ENCODE measurements around the gene ZNF683.

GRCh38 chr1:26314501-26314900, 58.0 kb downstream of the ZNF683 start:
- TF ChIP-seq CTCF (conservative IDR thresholded peaks at IDR 0.05 in 1 of 2, IDR thresholded peaks at IDR 0.05 in 1 of 2; ENCODE audit: low read depth in 1 of 2, low read length in 2 of 2) (no peak), EZH2 (IDR thresholded peaks at IDR 0.05; ENCODE audit: low read length, missing control alignments) (no peak)

Data from fibroblast of lung (primary cell).